Inferior parietal cortex (tissue), 1 donor: Measurements from ENCODE around the gene CSTF2.
"Not testable (repeated sequence)": the region's sequence is repeated elsewhere in the genome, so short reads cannot be mapped to it uniquely, and the experiment has no call there.

ENCODE experiments used
- DNase-seq: peaks from one replicate; pipeline ENCODE4 v3.0.0-alpha.2; 2016; ENCODE audit errors: extremely low spot score

Gene CSTF2, protein sequence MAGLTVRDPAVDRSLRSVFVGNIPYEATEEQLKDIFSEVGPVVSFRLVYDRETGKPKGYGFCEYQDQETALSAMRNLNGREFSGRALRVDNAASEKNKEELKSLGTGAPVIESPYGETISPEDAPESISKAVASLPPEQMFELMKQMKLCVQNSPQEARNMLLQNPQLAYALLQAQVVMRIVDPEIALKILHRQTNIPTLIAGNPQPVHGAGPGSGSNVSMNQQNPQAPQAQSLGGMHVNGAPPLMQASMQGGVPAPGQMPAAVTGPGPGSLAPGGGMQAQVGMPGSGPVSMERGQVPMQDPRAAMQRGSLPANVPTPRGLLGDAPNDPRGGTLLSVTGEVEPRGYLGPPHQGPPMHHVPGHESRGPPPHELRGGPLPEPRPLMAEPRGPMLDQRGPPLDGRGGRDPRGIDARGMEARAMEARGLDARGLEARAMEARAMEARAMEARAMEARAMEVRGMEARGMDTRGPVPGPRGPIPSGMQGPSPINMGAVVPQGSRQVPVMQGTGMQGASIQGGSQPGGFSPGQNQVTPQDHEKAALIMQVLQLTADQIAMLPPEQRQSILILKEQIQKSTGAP

GRCh38 chrX:100819837-100820666 lies at the start of gene CSTF2:
TSS of gene CSTF2 (plus strand) at chrX:100820391. CDS start at chrX:100820417, 26 bp downstream.
- peak; percentile 77 for DNase-seq

DNA sequence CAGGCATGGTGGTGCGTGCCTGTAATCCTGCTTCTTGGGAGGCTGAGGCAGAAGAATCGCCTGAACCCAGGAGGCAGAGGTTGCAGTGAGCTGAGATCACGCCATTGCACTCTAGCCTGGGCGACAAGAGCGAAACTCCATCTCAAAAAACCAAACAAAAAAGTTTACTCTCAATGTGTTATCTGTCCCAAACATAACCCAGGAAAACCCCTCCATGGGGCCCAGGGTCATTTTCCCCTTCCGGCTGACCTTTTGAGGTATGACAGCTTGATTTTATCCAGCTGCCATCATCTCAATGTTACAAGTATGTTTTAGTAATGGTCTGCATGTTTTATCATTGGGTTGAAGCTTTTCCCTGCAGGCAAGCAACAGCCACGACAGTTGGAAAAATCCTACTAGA lies 23.8 kb upstream of the CSTF2 start:
- DNase-seq, result not testable (repeated sequence)

DNA sequence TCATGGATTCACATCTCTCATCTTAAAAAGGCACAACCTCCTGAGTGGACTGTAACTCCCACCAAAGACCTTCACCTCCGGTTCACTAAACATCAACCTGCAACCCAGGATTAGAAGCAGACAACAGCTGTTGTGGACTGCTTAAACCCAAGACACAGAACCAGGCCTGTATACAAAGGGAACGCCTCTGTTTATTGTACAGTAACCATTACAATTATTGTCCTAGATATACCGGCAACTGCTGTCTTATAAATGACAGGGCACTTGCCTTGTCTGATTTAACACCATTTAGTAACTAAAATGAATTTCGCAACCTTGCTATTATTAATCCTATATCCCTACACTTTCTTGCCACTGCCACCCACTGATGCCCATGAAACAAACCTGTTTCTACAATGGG lies 22.8 kb upstream of the CSTF2 start:
- DNase-seq, result no peak

- no peak for DNase-seq
Measured at GRCh38 chrX:100798484-100799214, 21.5 kb upstream of the CSTF2 start.

DNA sequence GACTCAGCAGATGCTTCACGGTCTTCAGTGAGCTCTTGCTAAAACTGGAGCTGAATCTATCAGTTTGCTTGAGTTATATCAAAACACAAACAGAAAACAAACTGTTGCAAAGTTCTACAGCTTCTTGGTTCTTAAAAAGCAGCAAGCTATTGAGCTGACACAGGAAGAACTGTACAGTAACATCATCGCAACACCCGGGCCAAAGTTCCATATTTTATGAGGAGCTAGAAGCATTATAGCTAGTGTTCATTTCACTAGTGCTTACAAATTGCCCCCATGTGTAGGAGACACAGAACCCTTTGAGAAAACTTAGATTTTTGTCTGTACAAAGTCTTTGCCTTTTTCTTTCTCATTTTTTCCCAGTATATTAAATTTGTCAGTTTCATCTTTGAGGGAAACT lies 17.3 kb upstream of the CSTF2 start:
- no peak for DNase-seq

- no peak for DNase-seq
Measured at GRCh38 chrX:100804780-100805179, 15.4 kb upstream of the CSTF2 start.

DNA sequence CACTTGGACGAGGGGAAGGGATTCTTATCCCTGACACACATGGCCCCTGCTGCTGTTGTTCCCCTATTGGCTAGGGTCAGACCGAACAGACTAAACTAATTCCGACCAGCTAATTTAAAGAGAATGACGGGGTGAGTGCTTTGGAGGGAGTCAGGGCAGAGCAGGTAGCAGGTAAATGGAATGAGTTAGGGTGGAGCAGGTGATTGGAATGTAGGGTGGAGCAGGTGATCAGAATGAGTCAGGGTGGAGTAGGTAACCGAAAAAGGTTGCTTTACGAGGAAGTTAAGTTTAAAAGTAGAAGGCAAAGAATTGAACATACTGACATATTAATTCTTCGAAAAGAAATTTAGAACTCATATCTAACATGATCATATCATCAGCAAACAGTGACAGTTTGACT lies 11.9 kb upstream of the CSTF2 start:
- DNase-seq, result not testable (repeated sequence)

GRCh38 chrX:100812216-100813158 lies 7.7 kb upstream of the CSTF2 start:
- no peak for DNase-seq

DNA sequence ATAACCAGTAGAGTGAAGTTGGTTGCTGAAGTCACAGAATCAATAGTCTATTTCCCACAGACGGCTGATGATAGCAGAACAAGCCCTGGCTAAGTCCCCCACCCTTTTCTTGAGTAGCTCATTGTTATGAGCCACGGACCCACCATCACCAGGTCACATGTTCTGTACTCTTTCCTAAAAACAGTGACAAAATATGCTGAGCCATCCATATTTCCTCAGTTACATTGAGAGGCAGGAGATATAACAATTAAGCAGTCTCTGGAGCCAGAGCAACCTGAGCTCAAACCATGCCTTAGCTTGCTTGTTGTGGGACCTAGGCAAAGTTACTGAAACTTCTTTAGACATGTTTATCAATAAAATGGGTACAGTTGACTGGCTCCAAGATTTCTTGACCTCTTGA lies 2.9 kb upstream of the CSTF2 start:
- DNase-seq, result no peak

DNA sequence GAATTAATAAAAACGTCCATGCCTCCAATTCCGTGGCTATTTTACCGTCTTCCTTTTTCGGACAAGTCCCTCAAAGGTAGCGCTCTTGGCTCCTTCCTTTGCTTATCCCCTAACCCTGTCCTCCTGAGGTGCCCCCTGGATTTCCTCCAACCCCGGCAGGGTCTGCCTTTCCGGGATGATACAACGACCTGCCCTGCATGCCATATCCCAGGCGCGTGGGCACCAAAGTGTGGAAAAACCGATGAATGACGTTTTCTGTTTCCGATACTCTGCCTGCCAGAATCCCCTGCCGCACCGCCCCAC lies 706 bp upstream of the CSTF2 start:
- DNase-seq, result no peak

GRCh38 chrX:100829730-100830129 lies 9.5 kb downstream of the CSTF2 start:
- no peak for DNase-seq

DNA sequence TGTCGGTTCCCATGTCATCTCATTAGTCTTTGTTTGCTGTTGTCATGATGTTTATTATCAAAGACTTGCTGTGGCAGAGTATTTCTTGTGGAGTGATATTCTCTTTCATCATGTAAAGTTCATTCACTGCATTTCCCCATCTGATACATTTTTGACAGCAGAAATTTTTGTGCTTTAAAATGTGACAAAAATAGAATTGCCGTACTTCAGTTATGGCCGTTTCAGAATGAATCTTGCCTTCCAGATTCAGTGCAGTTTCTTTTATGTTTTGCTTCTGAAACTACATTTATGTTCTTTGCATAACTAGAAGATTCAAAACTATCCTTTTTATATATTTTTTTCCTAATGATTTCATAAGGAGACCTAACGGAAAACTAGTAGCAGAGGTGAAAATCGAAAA lies 10.0 kb downstream of the CSTF2 start:
- DNase-seq, result no peak

DNA sequence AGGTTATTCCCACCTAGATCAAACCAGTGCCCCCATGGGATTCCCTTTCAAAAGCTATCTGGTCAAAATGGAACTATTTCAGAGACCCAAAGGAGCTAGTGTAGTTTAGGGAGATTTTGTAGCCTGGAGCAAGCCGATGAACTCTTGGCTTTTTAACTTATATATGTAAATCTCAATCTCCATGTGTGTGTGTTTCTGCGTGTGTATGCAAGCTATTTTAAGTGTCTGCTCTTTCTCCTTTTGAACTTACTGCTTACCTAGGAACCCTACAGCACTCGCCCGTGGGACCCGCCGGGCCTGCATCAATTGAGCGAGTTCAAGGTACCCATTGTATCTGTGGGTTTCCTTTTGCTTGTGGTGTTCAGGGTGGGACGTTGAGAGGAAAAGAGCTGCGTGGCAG lies 10.4 kb downstream of the CSTF2 start:
- DNase-seq, result no peak

DNA sequence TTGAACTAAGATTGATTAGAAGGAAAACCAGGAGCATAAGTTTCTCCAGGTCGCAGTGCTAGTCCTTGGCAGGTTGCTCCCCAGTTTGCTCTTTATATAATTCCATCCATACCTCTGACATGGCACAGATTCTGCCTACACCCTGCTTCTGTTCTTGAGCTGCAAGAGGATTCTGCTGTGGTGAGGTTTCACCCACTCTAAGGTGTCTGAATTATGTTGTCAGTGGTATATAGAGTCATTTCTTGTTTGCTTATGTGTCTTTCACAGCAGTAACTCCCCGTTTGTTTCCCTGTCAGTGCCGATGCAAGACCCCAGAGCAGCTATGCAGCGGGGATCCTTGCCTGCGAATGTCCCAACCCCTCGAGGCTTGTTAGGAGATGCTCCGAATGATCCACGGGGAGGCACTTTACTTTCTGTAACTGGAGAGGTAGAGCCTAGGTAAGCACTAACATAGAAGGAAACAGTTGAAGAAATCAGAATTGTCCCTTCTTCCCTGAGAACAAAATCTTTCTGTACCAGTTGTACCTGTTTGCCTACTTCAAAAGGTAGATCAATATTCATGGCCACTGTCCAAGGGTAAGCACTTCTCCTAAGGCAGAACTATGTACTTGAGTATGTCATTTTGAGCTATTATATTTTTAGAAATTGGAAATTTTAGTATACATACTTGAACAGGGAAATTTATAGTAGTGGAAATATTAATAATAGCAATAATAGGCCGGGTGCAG lies 11.2 kb downstream of the CSTF2 start:
- no peak for DNase-seq

- no peak for DNase-seq
Measured at GRCh38 chrX:100850317-100850716, 30.1 kb downstream of the CSTF2 start.

DNA sequence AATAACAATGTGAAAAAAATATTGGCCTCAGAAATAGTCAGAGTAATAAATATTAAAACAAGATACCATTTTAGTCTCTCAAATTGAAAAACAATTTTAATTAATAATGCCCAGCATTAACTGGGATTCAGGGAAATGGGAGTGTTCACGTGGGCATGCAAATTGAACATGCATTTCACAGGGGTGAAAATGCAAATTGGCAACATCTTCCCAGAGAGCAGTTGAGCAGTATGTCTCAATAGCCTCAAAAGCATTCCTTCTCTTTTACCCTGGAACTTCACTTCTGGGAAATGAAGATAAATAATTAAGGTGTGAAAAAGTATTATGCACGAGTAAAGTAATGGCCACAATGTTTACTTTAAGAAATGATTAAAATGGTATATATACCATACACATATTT lies 32.6 kb downstream of the CSTF2 start:
- no peak for DNase-seq

GRCh38 chrX:100863326-100863864 lies 43.2 kb downstream of the CSTF2 start:
- DNase-seq, result no peak

DNA sequence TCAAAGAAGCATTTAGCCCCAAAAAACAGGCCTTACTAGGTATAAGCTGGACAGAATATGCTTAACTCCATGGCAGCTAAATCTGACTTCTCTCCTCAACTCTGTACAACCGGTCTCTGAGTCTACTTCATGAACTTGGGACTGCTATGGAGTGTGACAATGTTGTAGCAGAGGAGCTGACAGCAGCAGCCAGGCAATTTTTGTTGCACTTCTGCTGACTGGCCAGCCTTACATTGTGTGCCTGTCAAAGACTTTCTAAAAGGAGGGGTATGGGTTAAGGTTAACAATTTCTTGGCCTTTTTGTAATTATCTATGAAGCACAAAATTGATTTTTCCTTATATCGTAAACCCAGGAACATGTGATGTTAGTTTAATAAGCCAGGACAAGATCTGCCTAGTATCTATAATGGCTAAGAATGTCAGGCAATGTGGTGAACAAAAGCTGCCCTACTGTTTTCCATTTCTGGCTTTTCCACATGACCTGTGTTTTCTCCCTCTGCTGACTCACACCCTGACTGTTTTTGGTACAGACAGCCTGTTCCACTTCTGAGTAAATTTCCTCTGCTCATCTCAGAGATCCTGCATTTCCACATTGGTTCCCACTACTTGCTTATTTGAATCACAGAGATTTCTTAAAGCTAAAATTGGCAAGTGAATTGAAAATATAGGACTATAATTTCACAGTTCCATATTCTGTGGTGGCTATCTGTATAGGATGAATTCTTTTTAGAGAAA lies 44.6 kb downstream of the CSTF2 start:
- peak; percentile 32 for DNase-seq

GRCh38 chrX:100868273-100868672 lies 48.1 kb downstream of the CSTF2 start:
- no peak for DNase-seq
